Hematopoietic multipotent progenitor cell treated with erythropoietin and hydrocortisone succinate and interleukin-3 and kit ligand, for 17 days (in vitro differentiated cells): Measurements from ENCODE around the gene SLC5A1.

Experiments
- DNase-seq: peaks from one replicate; pipeline ENCODE4 v3.0.0-alpha.2; 2015; ENCODE audit warnings: low spot score

The SLC5A1 gene

DNA sequence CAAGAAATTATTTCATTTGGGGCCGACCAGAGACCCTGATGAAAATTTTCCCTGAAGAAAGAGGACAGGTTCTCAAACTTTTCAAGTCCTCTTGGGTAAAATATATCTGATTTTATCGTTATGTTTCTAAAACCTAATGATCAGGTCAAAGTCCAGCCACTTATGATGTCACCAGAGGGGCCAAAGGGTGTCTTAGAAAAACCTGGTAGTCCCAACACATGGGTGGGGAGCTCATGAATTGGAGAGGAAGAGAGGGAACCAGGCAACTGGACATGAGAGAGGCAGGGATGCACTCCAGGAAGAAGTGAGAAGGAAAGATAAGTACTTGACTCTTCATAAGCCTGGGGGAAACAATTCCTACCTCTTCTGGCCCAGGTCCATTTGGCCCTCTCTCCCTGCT, 9.2 kb downstream of the SLC5A1 start:
- DNase-seq = no peak

DNA sequence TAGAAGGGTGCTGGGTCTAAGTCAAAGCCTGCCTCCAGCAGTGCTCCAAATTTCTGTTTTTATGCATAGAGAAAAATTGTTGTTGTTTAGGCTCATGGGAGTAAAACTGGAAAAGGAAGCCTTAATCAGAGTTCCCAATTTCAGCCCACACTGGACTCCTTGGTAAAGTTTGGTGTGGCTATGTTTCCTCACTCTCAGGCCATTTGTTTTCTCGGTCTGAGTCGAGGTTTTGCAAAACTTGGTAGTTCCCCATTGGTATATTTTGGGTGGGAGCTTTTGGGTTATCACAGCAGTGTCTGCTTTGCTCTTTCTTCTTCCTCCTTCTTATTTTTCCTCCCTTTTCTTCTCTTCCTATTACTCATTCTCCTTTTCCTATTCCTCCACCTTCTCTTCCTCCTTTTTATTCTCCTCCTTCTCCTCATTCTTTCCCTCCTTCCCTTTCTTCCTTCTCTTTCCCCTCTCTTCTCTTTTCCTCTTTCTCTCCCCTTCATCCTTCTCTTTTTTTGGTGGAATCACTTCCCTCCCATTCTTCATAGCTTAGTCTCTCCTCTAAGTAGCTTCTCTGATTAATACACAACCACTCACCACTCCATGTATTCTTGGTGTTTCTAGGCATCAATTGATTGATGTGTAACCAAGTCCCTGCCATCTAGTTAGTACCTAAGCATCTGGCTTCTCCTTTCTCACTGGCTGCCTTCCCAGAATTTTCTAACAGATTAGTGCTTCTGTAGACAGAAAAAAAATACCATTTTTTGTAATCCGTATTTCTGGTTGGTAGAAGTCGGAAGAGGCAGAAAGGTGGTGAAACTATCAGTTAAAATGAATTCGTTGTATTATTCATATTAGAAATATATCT, 10.1 kb downstream of the SLC5A1 start:
- DNase-seq = no peak

DNA sequence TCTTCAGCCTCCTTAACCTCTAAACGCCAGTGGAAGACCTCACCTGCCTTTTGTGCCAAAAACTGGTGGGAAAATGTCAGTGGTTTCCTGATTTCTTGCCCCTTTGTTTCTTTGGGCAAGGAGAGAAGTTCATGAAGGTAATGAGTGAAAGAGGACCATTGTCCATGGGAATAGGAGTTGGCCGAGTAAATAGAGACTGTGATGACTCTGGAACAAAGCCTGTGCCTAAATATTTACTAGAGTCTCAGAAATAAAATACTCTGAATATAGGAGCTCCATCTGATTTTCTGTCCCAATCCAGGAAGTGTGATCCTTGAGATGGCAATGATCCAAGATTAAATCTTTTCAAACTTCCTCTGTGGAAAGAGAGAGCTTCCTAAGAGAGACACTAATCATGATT, 12.0 kb downstream of the SLC5A1 start:
- no peak for DNase-seq

DNA sequence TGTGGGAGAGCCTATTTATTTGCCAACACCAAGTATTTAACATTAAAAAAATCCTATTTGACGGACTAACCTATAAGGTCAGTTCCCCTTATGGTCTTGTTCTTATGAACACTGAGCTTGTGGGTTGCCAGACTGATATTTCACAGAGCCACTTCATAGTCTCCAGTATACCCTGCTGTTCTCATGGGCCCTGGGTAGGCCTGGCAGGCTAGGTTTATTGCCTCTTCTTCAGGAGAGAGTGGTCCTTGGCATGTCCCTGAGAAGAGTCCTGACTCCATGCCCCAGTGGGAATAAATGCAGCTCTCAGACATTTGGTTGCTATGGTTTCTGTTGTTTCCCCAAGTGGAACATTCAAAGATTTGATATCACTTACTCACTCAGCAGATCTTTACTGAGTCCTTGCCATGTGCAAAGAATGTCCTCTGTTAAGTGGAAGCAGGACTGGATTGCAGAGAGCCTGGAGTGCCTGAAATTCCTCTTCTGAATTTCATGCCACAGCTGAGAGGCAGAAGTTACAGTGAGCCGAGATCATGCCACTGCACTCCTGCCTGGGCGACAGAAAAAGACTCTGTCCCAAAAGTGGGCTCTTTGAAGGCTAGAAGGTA, 15.7 kb downstream of the SLC5A1 start:
- no peak for DNase-seq

DNA sequence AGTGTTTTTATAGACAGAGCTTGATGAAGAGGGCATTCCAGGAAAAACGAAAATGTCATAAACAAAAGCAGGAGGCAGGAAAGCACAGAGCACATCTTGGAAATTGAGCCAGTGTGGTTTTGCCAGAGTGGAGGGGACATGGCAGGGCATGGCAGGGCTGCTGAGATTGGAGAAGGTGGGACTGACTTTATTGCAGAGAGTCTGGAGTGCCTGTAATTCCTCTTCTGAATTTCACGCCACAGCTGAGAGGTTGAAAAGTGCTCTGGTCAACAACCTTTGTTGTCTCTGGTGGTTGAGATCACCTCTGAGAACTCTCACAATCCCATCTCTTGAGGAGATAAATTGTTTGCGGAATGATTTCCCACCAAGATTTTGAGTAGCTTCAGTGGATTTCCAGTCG, 16.4 kb downstream of the SLC5A1 start:
- DNase-seq = no peak

DNA sequence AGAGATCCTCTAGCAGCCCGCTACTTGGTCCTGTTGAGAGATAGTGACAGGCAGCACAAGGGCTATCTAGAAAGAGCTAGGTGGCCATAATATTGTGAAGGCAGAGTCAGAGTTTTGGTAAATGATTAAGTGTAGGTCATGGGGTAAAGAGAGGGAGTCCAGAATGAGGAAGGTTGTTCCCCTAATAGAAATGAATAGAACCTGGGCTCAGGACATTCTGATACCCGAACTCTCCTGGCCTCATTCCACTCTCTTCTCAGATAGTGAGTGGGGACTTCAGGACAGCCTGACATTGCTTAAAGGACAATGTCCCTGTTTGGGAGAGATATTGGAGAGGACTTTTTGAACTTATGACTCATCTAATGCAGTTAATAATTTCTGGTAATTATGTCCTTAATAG, 20.6 kb downstream of the SLC5A1 start:
- DNase-seq = no peak

DNA sequence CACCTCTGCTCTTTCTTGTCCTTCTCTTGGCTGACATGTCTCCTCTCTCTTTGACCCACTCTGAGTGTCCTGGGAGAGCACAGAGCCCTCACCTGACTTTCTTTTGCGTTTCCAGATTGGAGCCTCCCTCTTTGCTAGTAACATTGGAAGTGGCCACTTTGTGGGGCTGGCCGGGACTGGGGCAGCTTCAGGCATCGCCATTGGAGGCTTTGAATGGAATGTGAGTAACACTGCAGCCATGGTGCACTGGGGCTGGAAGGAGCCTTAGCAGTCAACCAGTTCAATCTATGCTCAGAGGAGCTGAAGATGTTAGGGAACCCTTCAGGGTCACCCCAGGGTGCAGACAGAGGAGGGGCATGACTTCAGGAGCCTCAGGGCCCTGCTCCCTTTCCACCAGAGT, 23.8 kb downstream of the SLC5A1 start:
- DNase-seq = no peak

DNA sequence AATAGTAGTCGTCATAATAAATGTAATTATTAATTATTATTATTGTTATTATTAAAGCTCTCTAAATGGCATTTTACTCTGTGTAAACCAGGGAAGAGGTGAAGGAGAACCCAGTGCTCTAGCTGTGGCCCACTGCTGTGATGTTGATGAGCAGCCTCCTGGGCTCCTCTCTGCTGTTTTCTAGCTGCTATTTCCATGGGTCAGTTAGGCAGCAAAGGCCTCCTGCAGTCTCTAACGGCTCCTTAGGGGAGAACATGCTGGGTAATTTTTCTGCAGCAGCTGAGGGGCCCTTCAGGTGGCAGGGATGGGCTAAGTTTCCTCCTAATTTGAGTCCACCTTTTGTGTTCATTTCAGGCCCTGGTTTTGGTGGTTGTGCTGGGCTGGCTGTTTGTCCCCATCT, 24.6 kb downstream of the SLC5A1 start:
- DNase-seq = no peak

DNA sequence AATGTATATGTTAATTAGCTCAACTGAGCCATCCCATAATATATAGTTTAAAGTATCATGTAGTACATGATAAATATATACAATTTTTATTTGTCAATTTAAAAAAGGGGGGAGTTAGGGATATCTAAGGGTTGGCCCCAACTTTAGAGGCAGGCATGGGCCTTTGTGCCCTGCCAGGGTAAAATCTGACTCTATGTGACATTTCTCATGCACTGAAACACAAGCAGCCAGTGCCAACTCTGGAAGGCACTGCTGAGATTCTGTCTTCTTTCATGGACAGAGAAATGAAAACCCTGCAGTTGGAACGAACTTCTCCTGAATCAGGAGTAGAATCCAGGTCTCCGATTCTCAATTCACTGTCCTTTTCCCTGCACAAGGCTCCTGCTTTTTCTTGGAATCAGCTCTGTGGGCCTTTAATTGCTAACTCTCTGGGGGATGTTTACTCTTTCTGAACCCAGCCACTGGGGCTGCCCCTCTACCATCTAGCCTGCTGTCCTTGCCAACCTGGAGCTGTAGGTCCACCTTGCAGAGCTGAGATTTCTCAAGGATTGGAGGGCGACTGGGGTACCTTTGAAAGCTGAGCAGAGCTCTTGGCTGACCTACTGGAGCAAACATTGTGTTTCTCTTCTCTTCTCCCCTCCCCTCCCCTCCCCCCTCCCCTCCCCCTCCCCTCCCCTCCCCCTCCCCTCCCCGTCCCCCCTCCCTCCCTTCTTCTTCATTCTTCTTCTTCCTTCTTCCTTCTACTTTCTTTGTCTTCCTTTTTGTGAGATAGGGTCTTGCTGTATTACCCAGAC, 26.7 kb downstream of the SLC5A1 start:
- no peak for DNase-seq

DNA sequence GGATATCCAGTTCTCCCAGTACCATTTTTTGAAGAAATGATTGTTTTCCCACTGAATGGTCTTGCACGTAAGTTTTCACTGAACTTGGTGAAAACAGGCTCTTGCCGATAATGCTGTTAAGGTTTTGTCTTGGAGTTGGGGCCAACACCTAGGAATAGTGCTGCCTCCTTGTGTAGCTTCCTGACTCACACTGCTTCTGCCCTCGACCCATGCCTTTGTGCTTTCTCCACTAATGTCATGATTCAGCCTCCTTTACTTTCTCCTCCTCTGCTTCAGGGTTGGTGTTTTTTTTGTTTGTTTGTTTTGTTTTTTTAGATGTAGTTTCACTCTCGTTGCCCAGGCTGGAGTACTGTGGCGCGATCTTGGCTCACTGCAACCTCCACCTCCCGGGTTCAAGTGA, 30.2 kb downstream of the SLC5A1 start:
- no peak for DNase-seq

DNA sequence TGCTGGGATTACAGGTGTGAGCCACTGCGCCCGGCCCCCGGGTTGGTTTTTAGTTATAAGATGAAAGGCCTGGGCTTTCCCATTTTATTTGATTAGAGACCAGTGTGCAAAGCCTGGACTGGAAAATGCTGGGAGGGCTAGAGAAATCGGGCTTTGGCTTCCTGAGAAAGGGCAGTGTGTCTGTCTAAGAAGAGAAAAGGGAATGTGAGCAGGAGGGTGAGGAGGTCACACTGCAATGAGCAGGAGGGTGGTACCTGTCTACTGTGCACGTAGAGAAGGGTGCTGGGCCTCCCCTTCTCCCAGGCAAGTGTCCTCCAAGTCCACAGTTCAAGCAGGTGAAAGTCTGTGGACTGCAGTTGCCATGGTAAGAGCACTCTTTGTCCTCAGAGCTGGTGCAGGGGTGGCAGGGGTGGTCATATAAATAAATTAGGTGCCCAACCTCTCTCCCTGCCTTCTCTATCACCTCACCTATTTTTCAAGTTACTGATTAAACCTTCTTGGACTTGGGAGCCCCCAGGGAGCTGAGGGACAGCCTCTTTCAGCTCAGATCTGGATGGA, 30.8 kb downstream of the SLC5A1 start:
- DNase-seq = no peak

DNA sequence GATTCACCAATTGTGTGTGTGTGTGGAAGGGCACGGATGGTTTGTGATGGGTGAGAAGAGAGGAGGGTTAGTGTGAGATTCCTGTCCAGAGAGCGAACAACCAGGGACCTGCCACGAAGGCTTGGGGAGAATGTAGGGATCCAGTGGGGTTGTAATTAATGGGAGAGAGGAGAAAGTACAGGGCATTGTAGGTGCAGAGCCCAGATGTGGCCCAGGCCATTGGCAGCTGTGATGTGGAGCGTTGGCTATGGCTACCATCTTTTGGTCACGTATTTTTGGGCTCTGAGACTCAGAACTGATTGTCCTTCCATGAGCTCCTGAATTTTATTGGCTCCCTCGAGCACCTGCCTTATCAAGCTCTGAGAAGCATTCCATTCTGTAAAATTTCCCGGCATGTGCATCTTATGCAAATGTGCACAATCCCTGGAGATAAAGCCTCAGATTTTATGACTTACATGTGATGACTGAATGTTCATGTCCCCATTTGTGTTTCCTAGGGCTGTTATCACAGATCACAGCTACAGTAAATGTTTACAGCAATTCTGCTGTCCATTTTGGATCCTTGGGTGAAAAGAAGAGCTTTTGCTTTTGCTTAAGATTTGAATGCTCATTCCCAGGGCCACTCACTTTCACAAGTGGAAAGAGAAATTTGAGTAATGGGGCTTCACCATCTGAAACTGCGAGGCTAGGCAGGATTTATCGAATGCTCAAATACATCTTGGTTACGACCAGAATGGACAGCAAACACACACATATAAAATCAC, 33.1 kb downstream of the SLC5A1 start:
- DNase-seq = no peak

DNA sequence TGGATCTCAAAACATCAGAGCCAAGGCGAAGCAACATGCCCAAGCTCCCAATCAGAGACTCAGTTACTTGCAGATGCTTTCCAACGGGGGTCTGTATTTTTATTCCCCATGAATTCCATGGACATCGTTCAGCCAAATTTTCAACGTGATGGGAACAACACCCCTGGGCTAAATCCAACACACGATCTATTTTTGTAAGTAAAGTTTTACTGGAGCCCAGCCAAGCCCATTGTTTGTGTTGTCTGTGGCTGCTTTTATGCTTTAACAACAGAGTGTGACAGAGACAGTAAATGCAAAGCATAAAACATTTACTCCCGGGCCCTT, 33.7 kb downstream of the SLC5A1 start:
- DNase-seq = no peak

DNA sequence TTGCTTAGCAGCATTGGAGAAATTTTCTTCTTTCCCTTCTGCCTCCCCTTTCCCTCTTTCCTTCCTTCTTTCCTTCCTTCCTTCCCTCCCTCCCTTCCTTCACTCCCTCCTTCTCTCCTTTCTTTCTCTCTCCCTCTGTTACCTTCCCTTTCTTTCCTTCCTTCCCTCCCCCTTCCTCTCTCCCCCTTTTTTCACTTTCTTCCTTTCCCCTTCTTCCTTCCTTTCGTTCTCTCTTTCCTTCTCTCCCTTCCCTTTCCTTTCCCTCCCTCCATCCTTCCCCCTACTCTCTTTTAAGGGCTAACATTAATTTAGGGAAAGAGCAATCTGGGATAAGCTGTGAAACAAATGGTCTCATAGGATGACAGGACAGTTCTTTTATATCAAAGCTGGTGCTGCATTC, 34.1 kb downstream of the SLC5A1 start:
- no peak for DNase-seq

DNA sequence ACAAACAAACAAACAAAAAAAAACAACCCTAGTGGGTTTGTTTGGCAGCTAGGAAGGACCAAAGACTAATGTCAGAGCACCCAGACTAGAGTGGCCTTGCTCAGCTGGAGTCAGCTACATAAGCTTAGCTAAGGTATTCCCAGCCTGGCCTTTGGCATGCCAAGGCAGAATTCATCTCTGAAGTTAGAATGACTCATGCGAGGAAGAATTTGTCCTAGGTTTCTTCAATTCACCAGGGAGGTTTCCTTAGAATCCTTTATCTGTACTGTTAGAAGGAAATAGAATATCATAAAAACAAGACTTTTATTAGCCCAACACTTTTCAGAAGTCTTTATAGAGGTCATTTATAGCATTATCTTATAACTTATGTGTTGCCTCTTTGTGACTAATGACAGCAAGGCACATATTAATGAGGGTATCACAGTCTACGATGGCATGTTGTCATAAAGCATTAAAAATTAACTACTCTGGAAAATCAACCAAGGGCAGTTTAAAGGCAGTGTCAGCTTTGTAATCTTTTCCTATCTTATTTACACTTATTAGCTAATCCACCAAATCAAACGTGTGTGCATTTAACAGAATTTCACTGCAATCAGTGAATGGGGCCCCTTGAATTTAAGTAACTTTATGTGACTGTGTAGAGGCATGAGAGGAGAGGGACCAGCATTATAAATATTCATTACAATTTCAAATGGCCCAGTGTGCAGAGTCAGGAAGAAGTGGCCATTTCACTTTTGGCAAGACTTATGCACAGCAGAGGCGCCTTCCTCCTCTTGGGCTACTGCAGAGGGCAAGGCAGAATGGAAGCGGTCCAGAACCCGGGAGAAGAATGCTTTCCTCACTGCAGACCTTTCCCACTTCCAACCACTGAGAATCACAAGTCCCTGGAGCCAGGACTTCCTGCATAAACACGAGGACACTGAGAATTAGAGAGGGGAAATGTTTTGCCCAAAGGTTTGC, 36.3 kb downstream of the SLC5A1 start:
- DNase-seq = no peak

DNA sequence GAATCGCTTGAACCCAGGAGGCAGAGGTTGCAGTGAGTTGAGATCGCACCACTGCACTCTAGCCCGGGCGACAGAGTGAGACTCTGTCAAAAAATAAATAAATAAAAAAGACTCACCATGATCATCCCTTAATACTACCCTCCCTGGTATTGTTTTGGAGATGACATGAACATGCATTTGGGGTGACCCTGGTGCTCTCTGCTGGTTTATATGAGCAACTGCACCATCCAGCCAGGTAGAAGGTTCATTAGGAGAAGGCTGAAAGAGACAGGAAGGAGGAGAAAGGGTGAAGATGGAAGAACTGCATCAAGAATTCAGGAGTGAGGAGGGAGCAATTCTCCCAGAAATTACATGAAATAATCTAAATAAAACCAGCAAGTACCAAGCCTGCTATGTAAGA, 37.8 kb downstream of the SLC5A1 start:
- DNase-seq = peak; percentile 19

DNA sequence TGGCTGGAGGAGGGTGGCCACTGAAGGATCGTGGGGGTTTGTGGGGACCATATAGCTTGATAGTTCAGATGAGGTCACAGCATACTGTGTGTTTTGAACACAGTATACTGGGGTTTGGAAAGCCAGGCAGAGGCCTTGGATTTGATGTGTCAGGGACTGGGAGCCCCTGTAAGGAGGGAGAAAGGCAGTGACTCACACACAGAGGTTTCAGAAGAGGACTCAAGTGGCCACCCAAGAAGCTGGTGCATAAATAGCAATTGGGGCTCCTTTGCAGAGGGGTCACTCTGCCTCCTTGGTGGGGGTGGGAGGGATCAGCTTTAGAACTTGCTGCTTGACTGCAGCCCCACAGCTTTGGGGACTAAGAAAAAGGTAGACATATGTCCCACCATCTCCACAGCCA, 39.3 kb downstream of the SLC5A1 start:
- DNase-seq = no peak

DNA sequence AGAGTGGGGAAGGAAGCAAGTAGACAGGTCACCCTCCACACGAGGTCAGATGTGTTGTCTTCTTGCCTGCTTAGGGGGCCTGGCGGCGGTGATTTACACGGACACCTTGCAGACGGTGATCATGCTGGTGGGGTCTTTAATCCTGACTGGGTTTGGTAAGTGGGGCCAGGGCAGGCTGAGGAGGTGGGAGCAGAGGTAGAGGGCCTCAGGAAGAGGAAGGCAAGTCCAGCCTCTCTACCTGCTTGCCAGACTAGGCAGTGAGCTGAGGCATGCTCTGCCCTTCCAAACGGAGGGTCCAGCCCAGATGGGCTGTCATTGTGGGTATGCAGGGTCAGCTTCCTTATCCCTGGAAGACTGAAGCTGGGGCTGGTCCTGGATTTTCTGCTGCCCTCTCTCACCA, 39.9 kb downstream of the SLC5A1 start:
- no peak for DNase-seq

DNA sequence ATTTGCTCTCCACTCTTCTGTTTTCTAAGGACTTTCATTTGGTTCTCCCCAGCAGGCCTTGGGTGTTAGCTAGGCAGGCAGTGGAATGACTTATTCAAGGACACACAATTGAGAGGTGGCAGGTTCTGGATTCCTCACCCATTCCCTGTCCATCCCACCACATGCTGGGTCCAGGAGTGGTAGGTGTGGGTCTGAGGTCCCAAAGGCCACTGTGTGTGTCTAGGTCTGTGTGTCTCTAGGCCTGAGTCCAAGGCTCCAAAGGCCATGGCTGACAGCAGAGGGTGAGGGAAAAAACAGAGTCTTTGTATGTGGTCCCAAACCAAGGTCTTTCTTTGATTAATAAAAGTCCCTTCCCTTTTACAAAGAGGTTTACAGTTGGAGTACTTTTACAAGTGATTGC, 40.8 kb downstream of the SLC5A1 start:
- DNase-seq = no peak

DNA sequence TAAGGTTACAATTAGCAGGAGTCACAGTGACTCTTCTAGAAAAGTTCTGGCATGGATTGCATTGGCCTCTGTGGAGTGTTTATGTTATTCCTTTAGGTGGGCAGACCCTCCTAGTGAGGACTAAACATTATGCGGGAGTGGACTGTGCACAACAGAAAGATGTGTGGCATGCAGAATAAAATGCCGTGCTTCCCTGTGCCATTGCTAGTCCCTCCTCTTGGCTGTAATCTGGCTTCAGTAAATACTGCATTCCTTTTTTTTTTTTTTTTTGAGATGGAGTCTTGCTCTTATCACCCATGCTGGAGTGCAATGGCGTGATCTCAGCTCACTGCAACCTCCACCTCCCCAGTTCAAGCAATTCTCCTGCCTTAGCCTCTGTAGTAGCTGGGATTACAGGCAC, 45.0 kb downstream of the SLC5A1 start:
- DNase-seq = no peak

DNA sequence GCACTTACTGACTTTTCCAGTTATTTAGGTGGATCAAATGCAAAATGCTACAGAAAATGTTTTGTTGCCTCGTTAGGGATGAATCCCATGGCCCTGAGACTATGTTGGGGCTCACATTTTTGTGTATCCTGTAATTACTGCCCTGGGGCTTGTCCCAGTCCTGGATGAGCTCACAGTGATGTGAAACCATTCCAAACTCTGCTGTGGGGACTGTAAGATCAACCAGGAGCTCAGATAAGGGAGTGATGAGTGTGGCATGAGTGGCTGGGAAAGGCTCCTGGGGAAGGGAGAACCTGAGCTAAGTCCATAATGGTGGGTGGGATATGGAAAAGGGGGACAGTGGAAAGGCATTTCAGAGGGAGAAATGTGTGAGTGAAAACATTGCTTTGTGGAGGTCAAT, 54.0 kb downstream of the SLC5A1 start:
- no peak for DNase-seq
